OCI-LY1 (cell line): ENCODE measurements around the gene GDA.

ENCODE experiments used
- H2AFZ ChIP-seq: fragments of 200-600 bp; sonication (generic), shearing (Covaris generic); 2 replicates; pipeline ENCODE4 v1.6.0; 2014; ENCODE audit warnings: antibody characterized with exemption, mild to moderate bottlenecking, low read length
- H3F3A ChIP-seq: fragments of 200-600 bp; sonication (generic), shearing (Covaris generic); 2 replicates; pipeline ENCODE4 v1.6.0; 2014; ENCODE audit warnings: mild to moderate bottlenecking, antibody characterized with exemption, low read length, moderate library complexity; ENCODE audit not compliant: insufficient read depth
- H3K27ac ChIP-seq: fragments of 200-600 bp; sonication (generic); 2 replicates; pipeline ENCODE4 v1.5.1; 2014; ENCODE audit warnings: low read length, mixed run types, mild to moderate bottlenecking, low read depth; ENCODE audit not compliant: poor library complexity, severe bottlenecking
- H3K27me3 ChIP-seq: fragments of 200-600 bp; sonication (generic); 2 replicates; pipeline ENCODE4 v1.6.0; 2014; ENCODE audit warnings: antibody characterized with exemption, mild to moderate bottlenecking, low read length, moderate library complexity; ENCODE audit not compliant: insufficient read depth
- H3K36me3 ChIP-seq: fragments of 200-600 bp; sonication (generic); 2 replicates; pipeline ENCODE4 v1.6.1; 2014; ENCODE audit warnings: mild to moderate bottlenecking, antibody characterized with exemption, low read length, moderate library complexity, mixed read lengths; ENCODE audit not compliant: insufficient read depth
- H3K4me1 ChIP-seq: fragments of 200-600 bp; sonication (generic); 2 replicates; pipeline ENCODE4 v1.5.1; 2014; ENCODE audit warnings: mild to moderate bottlenecking, low read length, moderate library complexity; ENCODE audit not compliant: insufficient read depth, severe bottlenecking
- H3K4me2 ChIP-seq: fragments of 200-600 bp; sonication (generic), shearing (Covaris generic); 2 replicates; pipeline ENCODE4 v1.6.1; 2014; ENCODE audit warnings: low read length
- H3K4me3 ChIP-seq: fragments of 200-600 bp; sonication (generic); 2 replicates; pipeline ENCODE4 v1.5.1; 2014; ENCODE audit warnings: low read length, low read depth, mild to moderate bottlenecking, mixed read lengths; ENCODE audit not compliant: poor library complexity, severe bottlenecking
- H3K79me2 ChIP-seq: fragments of 200-600 bp; shearing (Covaris generic); 2 replicates; pipeline ENCODE4 v1.6.1; 2016; ENCODE audit warnings: mixed run types, low read length, mixed read lengths; ENCODE audit not compliant: insufficient read depth
- H3K9ac ChIP-seq: fragments of 200-600 bp; sonication (generic), shearing (Covaris generic); 2 replicates; pipeline ENCODE4 v1.6.1; 2014; ENCODE audit warnings: mild to moderate bottlenecking, low read length, mixed read lengths
- H3K9me2 ChIP-seq: fragments of 200-600 bp; sonication (generic), shearing (Covaris generic); 2 replicates; pipeline ENCODE4 v1.6.1; 2014; ENCODE audit warnings: low read depth, mild to moderate bottlenecking, low read length, mixed read lengths
- H3K9me3 ChIP-seq: fragments of 200-600 bp; shearing (Covaris generic); 2 replicates; pipeline ENCODE4 v1.6.1; 2014; ENCODE audit warnings: low read length, mixed read lengths
- H4K20me1 ChIP-seq: fragments of 200-600 bp; sonication (generic), shearing (Covaris generic); 2 replicates; pipeline ENCODE4 v1.6.0; 2016; ENCODE audit warnings: mild to moderate bottlenecking, low read length; ENCODE audit not compliant: insufficient read depth
- EZH2 ChIP-seq: fragments of 200-600 bp; sonication (generic), shearing (Covaris generic); IDR thresholded peaks from 2 replicates; pipeline ENCODE4 v1.8.0; 2017; ENCODE audit warnings: borderline replicate concordance, mixed run types, mild to moderate bottlenecking, antibody characterized with exemption, low read length, moderate library complexity, mixed read lengths
- TF ChIP-seq, protein P1 (sequence below): fragments of 200-600 bp; sonication (generic), shearing (Covaris generic); IDR thresholded peaks from 2 replicates; pipeline ENCODE4 v1.5.1; 2017; ENCODE audit warnings: mild to moderate bottlenecking, antibody characterized with exemption, low read length, moderate library complexity, mixed read lengths

GDA gene

DNA sequence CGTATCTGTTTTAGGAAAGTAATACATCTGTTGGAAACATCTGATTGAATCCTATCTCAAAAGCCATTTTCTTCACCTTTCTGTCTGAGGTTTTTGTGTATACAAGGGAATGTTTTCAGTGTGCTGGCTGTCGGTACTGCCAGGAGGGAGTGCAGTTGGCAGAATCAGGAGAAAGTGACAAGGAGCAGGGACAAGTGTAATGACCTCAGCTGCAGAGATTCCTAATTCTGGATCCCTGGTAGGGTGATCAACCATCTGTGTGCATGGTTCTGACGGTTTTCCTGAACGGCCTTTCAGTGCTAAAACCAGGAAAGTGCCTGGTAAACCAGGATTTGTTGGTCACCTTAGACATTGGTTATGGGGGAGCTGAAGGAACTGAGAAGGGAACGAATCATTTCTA lies 1.6 kb upstream of the GDA start:
- no peak for TF ChIP-seq EZH2
- TF ChIP-seq, protein P1, sequence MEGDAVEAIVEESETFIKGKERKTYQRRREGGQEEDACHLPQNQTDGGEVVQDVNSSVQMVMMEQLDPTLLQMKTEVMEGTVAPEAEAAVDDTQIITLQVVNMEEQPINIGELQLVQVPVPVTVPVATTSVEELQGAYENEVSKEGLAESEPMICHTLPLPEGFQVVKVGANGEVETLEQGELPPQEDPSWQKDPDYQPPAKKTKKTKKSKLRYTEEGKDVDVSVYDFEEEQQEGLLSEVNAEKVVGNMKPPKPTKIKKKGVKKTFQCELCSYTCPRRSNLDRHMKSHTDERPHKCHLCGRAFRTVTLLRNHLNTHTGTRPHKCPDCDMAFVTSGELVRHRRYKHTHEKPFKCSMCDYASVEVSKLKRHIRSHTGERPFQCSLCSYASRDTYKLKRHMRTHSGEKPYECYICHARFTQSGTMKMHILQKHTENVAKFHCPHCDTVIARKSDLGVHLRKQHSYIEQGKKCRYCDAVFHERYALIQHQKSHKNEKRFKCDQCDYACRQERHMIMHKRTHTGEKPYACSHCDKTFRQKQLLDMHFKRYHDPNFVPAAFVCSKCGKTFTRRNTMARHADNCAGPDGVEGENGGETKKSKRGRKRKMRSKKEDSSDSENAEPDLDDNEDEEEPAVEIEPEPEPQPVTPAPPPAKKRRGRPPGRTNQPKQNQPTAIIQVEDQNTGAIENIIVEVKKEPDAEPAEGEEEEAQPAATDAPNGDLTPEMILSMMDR, result no peak
- Histone ChIP-seq H3K36me3 (no peaks in the 10 kb centered on the region), H3K9me2 (no peaks in the 10 kb centered on the region), H3K9ac (no peak overlapping the region), H3F3A (no peaks in the 10 kb centered on the region), H3K27ac (no peak overlapping the region), H2AFZ (no peak overlapping the region), H4K20me1 (no peaks in the 10 kb centered on the region), H3K4me1 (no peaks in the 10 kb centered on the region), H3K4me2 (no peak overlapping the region), H3K79me2 (no peaks in the 10 kb centered on the region), H3K9me3 (no peaks in the 10 kb centered on the region), H3K4me3 (no peak overlapping the region), H3K27me3 (no peaks in the 10 kb centered on the region)

DNA sequence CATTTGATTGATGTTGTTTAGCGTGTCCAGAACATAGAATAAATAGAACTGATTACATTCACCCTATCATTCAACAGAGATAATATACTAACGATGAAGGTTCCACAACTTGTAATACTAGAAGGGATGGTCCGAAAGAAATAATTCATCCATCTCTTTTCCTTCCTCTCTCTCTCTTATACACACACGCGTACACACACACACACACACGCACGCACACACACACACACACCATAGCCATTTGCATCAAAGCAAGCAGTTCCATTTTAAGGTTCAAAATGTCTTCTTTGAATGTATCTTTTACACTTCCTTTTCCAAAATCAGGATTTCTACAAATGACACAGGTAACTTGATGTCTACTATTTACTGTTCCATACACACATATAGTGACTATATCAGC lies 887 bp downstream of the GDA start:
- no peaks in the 10 kb centered on the region for H3K4me1 ChIP-seq
- no peaks in the 10 kb centered on the region for H3K79me2 ChIP-seq
- H3K27me3 ChIP-seq, result no peaks in the 10 kb centered on the region
- no peaks in the 10 kb centered on the region for H3F3A ChIP-seq
- H3K9me2 ChIP-seq, result no peaks in the 10 kb centered on the region
- no peak overlapping the region for H3K27ac ChIP-seq
- H3K36me3 ChIP-seq, result no peaks in the 10 kb centered on the region
- H3K9me3 ChIP-seq, result no peaks in the 10 kb centered on the region
- H4K20me1 ChIP-seq, result no peaks in the 10 kb centered on the region
- H2AFZ ChIP-seq, result no peak overlapping the region
- no peak for TF ChIP-seq EZH2
- H3K4me2 ChIP-seq, result no peak overlapping the region
- no peak overlapping the region for H3K9ac ChIP-seq
- no peak overlapping the region for H3K4me3 ChIP-seq

DNA sequence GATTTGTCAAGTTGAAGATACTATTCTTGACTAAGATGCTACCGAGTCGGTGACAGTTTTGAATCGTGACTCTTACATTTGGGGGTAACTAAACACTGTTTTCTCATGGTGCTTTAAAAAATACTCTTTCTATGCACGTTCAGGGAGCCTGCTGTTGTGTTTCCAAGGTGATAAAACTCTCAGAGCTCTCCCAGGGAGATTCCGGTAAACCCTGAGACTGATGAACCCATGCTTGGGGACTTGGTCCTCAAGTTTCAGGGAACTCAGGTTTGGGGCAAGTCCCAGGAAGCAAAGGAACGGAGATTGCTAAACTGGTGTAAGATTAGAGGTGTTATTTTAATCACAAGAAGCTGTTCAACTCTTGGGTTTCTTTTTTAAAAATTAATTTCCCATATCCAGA lies 1.4 kb downstream of the GDA start:
- Histone ChIP-seq H3K9me3 (no peaks in the 10 kb centered on the region), H3K4me3 (no peak overlapping the region), H3K27me3 (no peaks in the 10 kb centered on the region), H4K20me1 (no peaks in the 10 kb centered on the region), H3K79me2 (no peaks in the 10 kb centered on the region), H3K36me3 (no peaks in the 10 kb centered on the region), H3K9me2 (no peaks in the 10 kb centered on the region), H3K9ac (no peak overlapping the region), H3K4me2 (no peak overlapping the region), H3F3A (no peaks in the 10 kb centered on the region), H3K4me1 (no peaks in the 10 kb centered on the region), H3K27ac (no peak overlapping the region), H2AFZ (no peak overlapping the region)
- no peak for TF ChIP-seq EZH2
- TF ChIP-seq, protein P1, result no peak

DNA sequence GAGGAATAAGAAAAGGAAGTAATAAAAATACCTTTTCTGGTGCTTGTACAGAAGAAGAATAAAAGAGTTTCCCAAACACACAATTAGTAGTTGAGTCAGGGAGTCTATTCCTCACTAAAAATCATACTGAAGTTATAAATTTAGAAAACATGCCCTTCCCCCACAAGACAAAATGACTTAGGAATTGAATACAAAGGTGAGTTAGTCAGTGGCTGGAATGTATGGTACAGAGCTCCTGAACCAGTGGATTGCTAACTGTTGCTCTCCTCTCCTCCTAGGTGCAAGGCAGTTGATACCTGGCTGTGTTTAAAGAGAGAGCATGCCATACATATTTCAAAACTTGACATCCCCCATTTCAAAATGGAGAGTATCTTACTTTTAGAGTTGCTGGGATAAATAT lies 1.9 kb downstream of the GDA start:
- no peaks in the 10 kb centered on the region for H4K20me1 ChIP-seq
- H3K4me1 ChIP-seq, result no peaks in the 10 kb centered on the region
- H3K36me3 ChIP-seq, result no peaks in the 10 kb centered on the region
- H3K4me3 ChIP-seq, result no peak overlapping the region
- no peaks in the 10 kb centered on the region for H3K9me3 ChIP-seq
- no peak overlapping the region for H3K27ac ChIP-seq
- H3F3A ChIP-seq, result no peaks in the 10 kb centered on the region
- H3K9me2 ChIP-seq, result no peaks in the 10 kb centered on the region
- TF ChIP-seq EZH2, result no peak
- TF ChIP-seq, protein P1, result no peak
- no peak overlapping the region for H3K9ac ChIP-seq
- no peaks in the 10 kb centered on the region for H3K27me3 ChIP-seq
- H2AFZ ChIP-seq, result no peak overlapping the region
- no peaks in the 10 kb centered on the region for H3K79me2 ChIP-seq
- H3K4me2 ChIP-seq, result no peak overlapping the region
